Measurements from ENCODE around the gene MAP3K12. TPM values are rescaled to one million over a fixed set of nuclear protein-coding genes. Genes with fewer than 3 reads are reported as not detected.

The MAP3K12 gene
- polyA plus RNA-seq, 1 experiment = 35.7 TPM

GRCh38 chr12:53500142-53500775 lies 1.0 kb upstream of the MAP3K12 start:
- no peaks in the 10 kb centered on the region; the same call in 1 of the 2 replicates for H3K9me3 ChIP-seq (ENCODE audit: control insufficient read depth, insufficient read depth, low read length)
- DNase-seq (ENCODE audit: low read depth, low spot score) = no peak
- H3K4me3 ChIP-seq (ENCODE audit: low read depth, low read length) = peak overlapping the region; percentile 87
- no peak for TF ChIP-seq CTCF (IDR thresholded peaks at IDR 0.05; ENCODE audit: low read depth, low read length)
- POLR2A ChIA-PET = interaction anchor here (0.7 to 4.3 kb wide), 19 partner anchors 8 to 494 kb away, joined by 3 to 50 read pairs (median 3); partner anchors contain the start of genes AAAS, EIF4B, PFDN5 and SP1
- CTCF ChIA-PET = interaction anchor here (1.0 to 1.5 kb wide), 4 partner anchors 10 to 179 kb away, joined by 3 to 5 read pairs (median 3); partner anchors contain the start of gene AAAS
- peak overlapping the region; percentile 99 for H3K27ac ChIP-seq (ENCODE audit: low read depth, low read length)
- no peaks in the 10 kb centered on the region for H3K27me3 ChIP-seq (ENCODE audit: control insufficient read depth, insufficient read depth, low read length)

GRCh38 chr12:53498235-53498630 lies 1.0 kb downstream of the MAP3K12 start:
- ChIA-PET CTCF (interaction anchor here (1.0 kb wide), 1 partner anchor 24 kb away, joined by 3 read pairs; no protein-coding TSS in a partner anchor), POLR2A (interaction anchor here (4.3 kb wide), 1 partner anchor 17 kb away, joined by 50 read pairs; no protein-coding TSS in a partner anchor)
- TF ChIP-seq CTCF (IDR thresholded peaks at IDR 0.05; ENCODE audit: low read depth, low read length) = no peak
- Histone ChIP-seq H3K27ac (ENCODE audit: low read depth, low read length) (no peak overlapping the region), H3K27me3 (ENCODE audit: control insufficient read depth, insufficient read depth, low read length) (no peaks in the 10 kb centered on the region), H3K9me3 (ENCODE audit: control insufficient read depth, insufficient read depth, low read length) (no peaks in the 10 kb centered on the region; the same call in 1 of the 2 replicates), H3K4me3 (ENCODE audit: low read depth, low read length) (peak overlapping the region; percentile 87)
- DNase-seq (ENCODE audit: low read depth, low spot score) = no peak

- ChIA-PET CTCF (interaction anchor here (0.7 to 1.0 kb wide), 2 partner anchors 24 to 145 kb away, joined by 3 read pairs; no protein-coding TSS in a partner anchor), POLR2A (interaction anchor here (4.3 kb wide), 1 partner anchor 16 kb away, joined by 50 read pairs; no protein-coding TSS in a partner anchor)
- H3K27ac ChIP-seq (ENCODE audit: low read depth, low read length) = no peak overlapping the region
- no peaks in the 10 kb centered on the region for H3K27me3 ChIP-seq (ENCODE audit: control insufficient read depth, insufficient read depth, low read length)
- DNase-seq (ENCODE audit: low read depth, low spot score) = no peak
- H3K4me3 ChIP-seq (ENCODE audit: low read depth, low read length) = no peak overlapping the region
- no peak for TF ChIP-seq CTCF (IDR thresholded peaks at IDR 0.05; ENCODE audit: low read depth, low read length)
- H3K9me3 ChIP-seq (ENCODE audit: control insufficient read depth, insufficient read depth, low read length) = no peaks in the 10 kb centered on the region; the same call in 1 of the 2 replicates
These were observed 1.8 kb downstream of the MAP3K12 start for GRCh38 chr12:53497461-53497860.

GRCh38 chr12:53496752-53497032 lies 2.6 kb downstream of the MAP3K12 start:
- no peak for DNase-seq (ENCODE audit: low read depth, low spot score)
- H3K4me3 ChIP-seq (ENCODE audit: low read depth, low read length) = peak overlapping the region; percentile 35
- no peaks in the 10 kb centered on the region for H3K27me3 ChIP-seq (ENCODE audit: control insufficient read depth, insufficient read depth, low read length)
- H3K27ac ChIP-seq (ENCODE audit: low read depth, low read length) = peak overlapping the region; percentile 39
- CTCF ChIA-PET = no interaction called here
- POLR2A ChIA-PET = interaction anchor here (1.0 to 1.3 kb wide), 3 partner anchors 15 to 55 kb away, joined by 3 to 4 read pairs (median 3); partner anchors contain the start of gene PRR13
- no peak for TF ChIP-seq CTCF (IDR thresholded peaks at IDR 0.05; ENCODE audit: low read depth, low read length)
- no peaks in the 10 kb centered on the region; the same call in 1 of the 2 replicates for H3K9me3 ChIP-seq (ENCODE audit: control insufficient read depth, insufficient read depth, low read length)

Measured in AG04450 (cell line).